MCF 10A (cell line): ENCODE data around the gene CDK14. TPM values are rescaled to one million over a fixed set of nuclear protein-coding genes. Genes with fewer than 3 reads are reported as not detected.

Experiments used
- total RNA-seq: library from RNA; stranded (reverse); gene quantifications from 2 replicates; pipeline ENCODE4 v1.2.3, GENCODE V29; 2022

Gene CDK14
- total RNA-seq, 1 experiment from 2014 or later: 32.0 TPM

Other genes starting within 250 kb of the CDK14 start
- gene GTPBP10, start 249.6 kb upstream of the CDK14 start, total RNA-seq: 41.6 and 51.1 TPM in 2 replicates
- gene CLDN12, start 192.9 kb upstream of the CDK14 start, total RNA-seq: 22.5 and 39.2 TPM in 2 replicates
- gene PTTG1IP2, start 126.7 kb upstream of the CDK14 start, total RNA-seq: not detected in 2 replicates